RWPE2 (cell line): Measurements from ENCODE around the gene CLASP2.

ENCODE experiments used
- ATAC-seq: fragments of 200-7000 bp; cut with Tn5 transposase; 3 replicates; pipeline ENCODE4 v1.9.1; 2021; ENCODE audit warnings: low read depth
- DNase-seq: peaks from one replicate; pipeline ENCODE4 v3.0.0-alpha.2; 2020; ENCODE audit warnings: low spot score
- H3K27ac ChIP-seq: fragments of 450-650 bp; 2 replicates; pipeline ENCODE4 v1.5.1; 2017; ENCODE audit warnings: mild to moderate bottlenecking; ENCODE audit not compliant: poor library complexity, severe bottlenecking
- H3K27me3 ChIP-seq: fragments of 250-450 bp; sonication (Bioruptor Pico); 2 replicates; pipeline ENCODE4 v1.5.1; 2021; ENCODE audit warnings: mild to moderate bottlenecking, moderate library complexity; ENCODE audit not compliant: insufficient read depth, poor library complexity, severe bottlenecking
- H3K36me3 ChIP-seq: fragments of 250-450 bp; sonication (Bioruptor Pico); 2 replicates; pipeline ENCODE4 v1.5.1; 2020; ENCODE audit warnings: low read depth, mild to moderate bottlenecking, moderate library complexity
- H3K4me1 ChIP-seq: fragments of 250-450 bp; sonication (Bioruptor Pico); 2 replicates; pipeline ENCODE4 v1.5.1; 2021; ENCODE audit warnings: mild to moderate bottlenecking, moderate library complexity; ENCODE audit not compliant: insufficient read depth, poor library complexity, severe bottlenecking
- H3K4me3 ChIP-seq: fragments of 250-450 bp; sonication (Bioruptor Pico); 2 replicates; pipeline ENCODE4 v1.5.1; 2021; ENCODE audit warnings: mild to moderate bottlenecking, moderate library complexity; ENCODE audit not compliant: severe bottlenecking
- H3K9me3 ChIP-seq: fragments of 250-450 bp; sonication (Bioruptor Pico); 2 replicates; pipeline ENCODE4 v1.5.1; 2021; ENCODE audit warnings: mild to moderate bottlenecking, moderate library complexity; ENCODE audit not compliant: severe bottlenecking
- CTCF ChIP-seq: fragments of 450-650 bp; IDR thresholded peaks from one replicate; pipeline ENCODE4 v1.5.1; 2017; ENCODE audit warnings: mild to moderate bottlenecking, moderate library complexity; ENCODE audit not compliant: poor library complexity, severe bottlenecking

Gene CLASP2

GRCh38 chr3:33491721-33492120 is 226.3 kb downstream of the CLASP2 start:
- DNase-seq: no peak
- Histone ChIP-seq H3K4me3 (no peak overlapping the region), H3K4me1 (no peaks in the 10 kb centered on the region)

GRCh38 chr3:33490641-33491241 is 227.3 kb downstream of the CLASP2 start:
- peaks cover 2% of the 10 kb centered on the region for H3K9me3 ChIP-seq
- no peak for DNase-seq
- no peak overlapping the region for H3K4me3 ChIP-seq
- no peak for ATAC-seq
- H3K4me1 ChIP-seq: no peaks in the 10 kb centered on the region
- H3K27me3 ChIP-seq: no peaks in the 10 kb centered on the region
- no peak for TF ChIP-seq CTCF
- H3K27ac ChIP-seq: no peak overlapping the region
- H3K36me3 ChIP-seq: no peaks in the 10 kb centered on the region

More at GRCh38 chr3:33491721-33492120, 226.3 kb downstream of the CLASP2 start:
- Histone ChIP-seq H3K27me3 (no peaks in the 10 kb centered on the region), H3K36me3 (no peaks in the 10 kb centered on the region), H3K27ac (no peak overlapping the region), H3K9me3 (peaks cover 2% of the 10 kb centered on the region)
- no peak for ATAC-seq
- no peak for TF ChIP-seq CTCF

- H3K4me3 ChIP-seq: no peak overlapping the region
- no peak overlapping the region for H3K27ac ChIP-seq
- DNase-seq (no peak), ATAC-seq (no peak)
- H3K27me3 ChIP-seq: no peaks in the 10 kb centered on the region
- no peak for TF ChIP-seq CTCF
- no peaks in the 10 kb centered on the region for H3K36me3 ChIP-seq
- H3K9me3 ChIP-seq: peaks cover 2% of the 10 kb centered on the region
- no peaks in the 10 kb centered on the region for H3K4me1 ChIP-seq
These were observed 229.4 kb downstream of the CLASP2 start for GRCh38 chr3:33488683-33489082.

- TF ChIP-seq CTCF: no peak
- no peak overlapping the region for H3K27ac ChIP-seq
- H3K36me3 ChIP-seq: no peaks in the 10 kb centered on the region
- H3K9me3 ChIP-seq: peaks cover 2% of the 10 kb centered on the region
- H3K27me3 ChIP-seq: no peaks in the 10 kb centered on the region
- no peaks in the 10 kb centered on the region for H3K4me1 ChIP-seq
- no peak for ATAC-seq
- no peak for DNase-seq
- no peak overlapping the region for H3K4me3 ChIP-seq
These were observed 229.8 kb downstream of the CLASP2 start for GRCh38 chr3:33488246-33488645.

- ATAC-seq: no peak
- H3K36me3 ChIP-seq: no peaks in the 10 kb centered on the region
- H3K9me3 ChIP-seq: no peaks in the 10 kb centered on the region
- no peak for DNase-seq
- H3K27me3 ChIP-seq: no peaks in the 10 kb centered on the region
- H3K4me1 ChIP-seq: no peaks in the 10 kb centered on the region
- H3K27ac ChIP-seq: no peak overlapping the region
- H3K4me3 ChIP-seq: no peak overlapping the region
- no peak for TF ChIP-seq CTCF
These were observed 235.9 kb downstream of the CLASP2 start for GRCh38 chr3:33482111-33482521.
